NCI-H748 (cell line): ENCODE data around the gene FGF22.
"Not testable (repeated sequence)": the region's sequence is repeated elsewhere in the genome, so short reads cannot be mapped to it uniquely, and the experiment has no call there.

Source experiments
- DNase-seq: peaks from one replicate; lab custom pipeline; 2025; ENCODE audit not compliant: unreplicated experiment; lab: John Stamatoyannopoulos, UW

The FGF22 gene

DNA sequence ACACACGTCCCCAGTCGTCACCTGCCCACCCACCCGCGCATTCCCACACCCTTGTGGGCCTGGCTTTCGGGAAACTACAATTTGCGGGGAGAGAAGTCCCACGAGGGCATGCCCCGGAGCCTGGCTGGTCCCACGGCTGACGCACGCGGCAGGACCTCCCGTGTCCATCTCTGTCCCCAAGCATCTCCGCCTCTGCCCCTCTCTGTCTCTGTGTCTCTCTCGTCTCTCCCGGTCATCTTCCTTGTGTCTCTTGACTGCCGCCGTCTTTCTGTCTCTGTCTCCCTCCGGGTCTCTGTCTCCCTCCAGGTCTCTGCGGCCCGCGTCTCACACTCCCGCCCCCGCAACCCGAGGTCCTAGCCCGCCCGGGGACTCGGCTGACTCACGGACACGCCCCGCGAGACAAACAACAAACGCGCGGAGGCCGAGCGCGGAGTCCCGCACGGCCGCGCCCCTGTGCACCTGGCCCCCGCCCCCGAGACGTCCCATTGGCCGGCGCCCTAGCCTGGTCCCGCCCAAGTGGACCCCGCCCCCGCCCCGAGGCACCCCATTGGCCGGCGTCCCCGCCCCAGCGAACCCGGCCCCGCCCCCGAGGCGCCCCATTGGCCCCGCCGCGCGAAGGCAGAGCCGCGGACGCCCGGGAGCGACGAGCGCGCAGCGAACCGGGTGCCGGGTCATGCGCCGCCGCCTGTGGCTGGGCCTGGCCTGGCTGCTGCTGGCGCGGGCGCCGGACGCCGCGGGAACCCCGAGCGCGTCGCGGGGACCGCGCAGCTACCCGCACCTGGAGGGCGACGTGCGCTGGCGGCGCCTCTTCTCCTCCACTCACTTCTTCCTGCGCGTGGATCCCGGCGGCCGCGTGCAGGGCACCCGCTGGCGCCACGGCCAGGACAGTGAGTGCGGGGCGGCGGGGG lies at the start of gene FGF22:
TSS of gene FGF22 (plus strand) at position 627 of the 908 bp plus-strand sequence. CDS start at position 674, 47 bp downstream.
- DNase-seq = peak; percentile 83

DNA sequence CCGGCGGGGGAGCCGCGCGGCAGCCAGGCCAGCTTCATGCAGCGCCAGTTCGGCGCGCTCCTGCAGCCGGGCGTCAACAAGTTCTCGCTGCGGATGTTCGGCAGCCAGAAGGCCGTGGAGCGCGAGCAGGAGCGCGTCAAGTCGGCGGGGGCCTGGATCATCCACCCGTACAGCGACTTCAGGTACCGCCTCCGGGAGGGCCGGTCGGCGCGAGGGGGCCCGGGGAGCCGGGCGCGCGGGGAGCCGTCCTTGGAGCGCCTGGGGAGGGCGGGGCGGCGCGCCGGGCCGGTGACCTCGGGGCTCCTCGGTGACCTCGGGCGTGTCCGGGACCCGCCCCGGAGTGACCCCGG lies 49.3 kb upstream of the FGF22 start:
- DNase-seq = peak; percentile 55

DNA sequence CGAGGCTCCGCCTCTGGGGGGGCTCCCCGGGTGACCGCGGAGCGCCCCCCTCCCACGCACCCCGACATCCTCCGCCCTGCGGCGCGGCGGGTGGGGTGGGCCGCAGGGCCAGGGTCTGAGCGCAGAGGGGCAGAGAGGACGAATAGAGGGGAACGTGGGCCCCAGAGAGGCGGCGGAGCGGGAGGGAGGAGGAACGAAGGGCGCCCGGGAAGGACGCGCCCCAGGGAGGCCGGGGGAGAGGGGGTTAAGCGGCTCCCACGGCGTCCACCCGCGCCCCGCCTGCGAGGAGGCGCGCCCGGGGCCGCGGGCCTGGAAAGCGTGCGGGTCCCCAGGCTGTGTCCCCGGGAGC lies 49.0 kb upstream of the FGF22 start:
- no peak for DNase-seq

DNA sequence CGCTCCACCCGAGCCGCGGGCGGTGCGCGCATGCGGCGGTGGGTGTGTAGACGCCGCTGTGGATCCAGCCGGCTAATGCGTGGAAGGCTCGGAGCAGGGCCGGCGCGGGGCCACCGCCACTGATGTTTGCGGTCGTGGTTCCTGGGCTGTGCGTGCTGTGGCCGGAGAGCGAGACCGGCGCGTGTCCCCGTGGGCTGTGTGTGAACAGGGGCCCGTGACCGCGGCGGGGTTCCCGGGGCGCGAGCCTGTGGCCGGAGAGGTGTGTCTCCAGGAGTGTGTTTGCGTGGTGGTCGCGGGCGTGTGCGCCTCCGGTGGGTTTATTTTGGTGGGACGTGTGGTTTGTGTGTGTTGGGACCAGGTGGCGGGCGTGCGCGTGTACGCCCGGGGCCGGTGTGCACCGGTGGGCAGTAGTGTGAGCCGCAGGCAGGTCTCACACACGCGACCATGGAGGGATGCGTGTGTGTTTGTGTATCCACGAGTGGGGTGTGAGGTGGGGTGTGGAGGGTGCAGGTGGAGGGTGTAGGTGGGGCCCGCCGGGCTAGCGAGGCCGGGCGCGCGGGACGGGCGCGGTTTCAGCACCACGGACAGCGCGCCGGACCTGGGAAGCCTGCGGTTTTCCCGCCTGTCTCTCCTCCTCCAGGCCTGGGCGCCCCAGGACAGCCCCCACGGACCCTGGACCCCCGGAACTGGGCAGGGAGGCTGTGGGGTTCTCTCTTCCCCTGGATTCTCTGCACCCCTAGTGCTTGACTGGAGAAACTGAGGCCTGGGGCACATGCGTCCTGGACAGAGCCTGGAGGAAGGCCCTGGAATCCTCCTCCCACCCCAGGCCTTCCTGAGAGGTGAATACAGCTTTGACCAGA lies 48.4 kb upstream of the FGF22 start:
- DNase-seq = no peak

DNA sequence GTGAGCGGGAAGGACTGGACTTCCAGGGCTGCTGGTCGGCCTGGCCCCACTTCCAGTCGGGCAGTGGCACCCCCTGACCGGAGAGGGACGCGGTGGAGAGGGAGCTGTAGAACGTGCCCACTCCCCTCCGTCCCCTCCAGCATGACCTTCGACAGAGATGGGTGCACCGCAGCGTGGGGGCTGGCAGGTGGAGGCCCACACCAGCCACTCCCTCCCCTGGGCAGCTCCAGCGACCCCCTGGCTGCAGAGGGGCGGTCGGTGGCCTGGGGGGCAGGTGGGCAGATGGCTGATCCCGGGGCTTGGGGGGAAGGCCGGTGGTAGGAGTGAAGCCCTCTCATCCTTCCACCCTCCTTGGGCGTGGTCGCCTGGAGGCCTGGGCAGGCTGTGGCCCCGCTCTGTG lies 47.6 kb upstream of the FGF22 start:
- DNase-seq = no peak

DNA sequence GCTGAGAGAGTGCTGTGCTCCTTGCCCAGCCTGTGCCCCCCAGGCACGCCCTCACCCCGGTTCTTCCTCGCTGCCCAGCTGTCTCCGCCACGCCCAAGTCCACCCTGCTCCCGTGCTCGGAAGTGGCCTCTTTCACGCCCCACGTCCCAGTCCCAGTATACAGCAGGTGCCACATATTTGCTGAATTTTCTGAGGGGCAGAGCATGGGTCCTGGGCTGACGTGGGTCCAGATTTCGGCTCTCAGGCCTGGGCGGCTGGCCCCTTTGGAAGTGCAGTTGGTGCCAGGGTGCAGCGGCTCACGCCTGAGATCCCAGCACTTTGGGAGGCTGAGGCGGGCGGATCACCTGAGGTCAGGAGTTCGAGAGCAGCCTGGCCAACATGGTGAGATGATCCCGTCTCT lies 46.6 kb upstream of the FGF22 start:
- no peak for DNase-seq

DNA sequence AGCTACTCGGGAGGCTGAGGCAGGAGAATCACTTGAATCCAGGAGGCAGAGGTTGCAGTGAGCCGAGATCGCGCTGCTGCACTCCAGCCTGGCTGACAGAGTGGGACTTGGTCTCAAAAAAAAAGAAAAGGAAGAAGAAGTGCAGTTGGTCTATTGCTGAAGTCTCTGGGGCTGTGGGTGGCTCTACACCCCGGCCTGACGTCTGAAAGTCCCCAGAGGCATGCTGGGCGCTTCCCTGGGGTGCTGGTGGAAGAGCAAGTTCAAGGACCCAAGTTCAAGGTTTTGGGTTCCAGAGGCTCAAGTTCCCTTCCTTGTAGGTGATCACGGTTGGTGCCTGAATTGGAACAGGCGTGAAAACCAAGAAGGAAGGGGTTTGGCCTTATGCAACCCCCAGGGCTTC lies 46.2 kb upstream of the FGF22 start:
- DNase-seq = no peak

DNA sequence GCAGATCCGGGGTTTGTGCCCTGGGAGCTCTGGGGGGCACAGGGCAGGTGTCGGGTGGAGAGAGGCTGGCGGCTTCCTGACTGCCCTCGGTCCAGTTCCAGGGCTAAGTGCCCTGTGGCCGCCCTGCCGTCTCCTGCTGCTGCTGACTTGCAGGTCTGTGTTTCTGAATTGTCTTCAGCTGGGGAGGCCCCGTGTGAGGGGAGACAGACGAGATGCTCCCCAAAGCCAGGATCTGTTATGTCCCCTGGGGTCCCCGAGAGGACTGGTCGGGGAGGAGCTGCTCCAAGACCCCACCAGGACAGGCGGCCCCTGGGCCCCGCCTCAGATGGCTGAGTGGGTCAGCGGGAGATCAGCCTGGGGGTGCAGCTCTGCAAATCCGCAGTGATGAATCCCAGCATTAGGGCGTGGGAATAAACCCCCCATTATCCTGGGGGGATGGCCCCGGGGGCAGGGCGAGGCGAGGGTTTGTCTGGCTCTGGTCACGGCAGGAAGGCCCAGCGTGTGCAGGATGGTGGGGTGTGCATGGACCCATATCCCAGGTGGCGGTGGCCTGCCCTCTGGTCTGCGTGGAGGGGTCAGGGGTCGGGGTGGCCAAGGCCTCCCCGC lies 45.3 kb upstream of the FGF22 start:
- no peak for DNase-seq

DNA sequence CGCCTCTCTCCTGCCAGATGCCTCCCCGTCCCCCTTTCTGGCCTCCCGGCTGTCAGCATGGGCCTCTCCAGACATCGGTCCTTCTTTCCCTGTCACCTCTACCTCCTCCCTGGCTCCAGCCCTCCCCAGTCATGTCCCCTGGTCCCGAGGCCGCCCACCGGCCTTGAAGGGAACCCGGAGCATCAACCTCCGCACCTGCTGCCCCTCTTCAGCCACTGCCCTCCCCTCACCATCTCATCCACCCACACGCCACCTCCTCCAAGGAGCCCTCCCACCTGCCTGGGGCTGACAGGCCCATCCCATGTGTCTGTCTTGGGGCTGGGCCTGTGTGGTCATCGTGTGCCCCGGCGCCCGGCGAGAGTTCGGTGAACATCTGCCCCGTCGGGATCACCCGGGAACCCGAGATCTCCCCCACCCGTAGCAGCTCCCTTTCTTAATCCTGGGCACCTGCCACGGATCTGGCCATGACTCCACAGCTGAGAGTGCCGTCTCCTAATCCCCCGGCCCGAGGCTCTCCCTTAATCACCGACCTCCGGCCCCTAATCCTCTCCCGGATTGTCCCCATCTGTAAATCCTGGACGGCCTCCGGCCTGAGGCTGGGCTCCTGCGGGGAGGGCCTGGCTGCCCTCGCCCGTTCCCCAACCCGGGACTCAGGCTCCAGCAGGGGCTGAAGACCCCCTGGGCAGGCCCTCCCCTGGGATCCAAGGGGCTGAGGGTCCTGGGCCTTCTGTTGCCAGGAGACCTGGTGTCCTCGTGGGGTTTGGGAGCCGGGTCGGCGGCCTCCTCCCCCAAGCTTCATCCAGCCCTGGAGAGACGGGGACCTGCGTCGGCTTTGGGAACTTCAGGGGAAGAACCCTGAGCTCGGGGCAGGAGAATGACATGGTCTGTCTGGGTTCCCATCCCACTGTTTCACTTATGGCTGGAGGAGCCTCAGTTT lies 44.1 kb upstream of the FGF22 start:
- DNase-seq = no peak

DNA sequence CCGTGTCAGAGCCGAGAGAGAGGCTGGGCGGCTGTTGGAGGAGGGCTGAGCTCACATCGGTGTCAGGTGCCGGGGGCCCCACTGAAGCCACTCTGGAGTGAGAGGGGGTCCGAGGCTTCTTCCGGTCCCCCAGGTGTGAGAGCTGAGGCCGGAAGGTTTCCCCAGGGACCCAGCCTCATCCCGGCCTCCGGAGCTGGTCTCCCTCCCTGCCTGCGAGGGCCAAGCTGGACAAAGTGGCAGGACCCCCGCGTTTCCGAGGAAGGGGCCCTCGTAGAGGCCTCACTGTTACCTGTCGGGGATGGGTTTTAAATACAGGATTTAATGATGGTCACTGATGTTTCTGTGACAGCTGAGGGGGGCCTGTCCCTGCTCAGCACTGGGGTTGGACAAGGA lies 43.4 kb upstream of the FGF22 start:
- DNase-seq = no peak

DNA sequence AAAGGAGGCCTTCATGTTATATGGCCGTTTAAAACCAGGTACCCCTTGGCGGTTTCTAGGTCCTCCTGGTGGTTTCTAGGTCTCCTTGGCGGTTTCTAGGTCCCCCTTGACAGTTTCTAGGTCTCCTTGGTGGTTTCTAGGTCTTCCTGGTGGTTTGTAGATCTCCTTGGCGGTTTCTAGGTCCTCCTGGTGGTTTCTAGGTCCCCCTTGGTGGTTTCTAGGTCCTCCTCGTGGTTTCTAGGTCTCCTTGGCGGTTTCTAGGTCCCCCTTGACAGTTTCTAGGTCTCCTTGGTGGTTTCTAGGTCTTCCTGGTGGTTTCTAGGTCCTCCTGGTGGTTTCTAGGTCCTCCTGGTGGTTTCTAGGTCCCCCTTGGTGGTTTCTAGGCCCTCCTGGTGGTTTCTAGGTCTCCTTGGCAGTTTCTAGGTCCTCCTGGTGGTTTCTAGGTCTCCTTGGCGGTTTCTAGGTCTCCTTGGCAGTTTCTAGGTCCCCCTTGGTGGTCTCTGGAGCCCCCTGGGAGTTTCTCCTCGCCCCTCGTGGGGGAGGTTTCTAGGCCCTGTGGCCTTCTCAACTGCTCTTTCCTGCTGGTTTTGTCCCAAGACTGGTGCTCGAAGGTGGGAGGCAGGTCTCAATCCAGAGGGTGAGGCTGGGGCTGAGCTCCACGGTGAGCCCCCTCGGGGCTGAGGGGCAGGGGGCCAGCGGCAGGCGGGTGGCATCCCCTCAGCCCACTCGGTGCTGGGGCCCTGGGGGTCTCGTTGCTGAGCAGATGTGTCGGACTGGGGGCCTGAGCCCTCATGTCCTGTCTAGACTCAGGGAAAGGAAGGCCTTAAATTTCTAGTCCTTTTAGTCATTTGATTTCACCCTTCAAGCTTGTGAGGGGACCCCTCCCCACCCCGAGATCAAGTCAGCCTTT lies 42.0 kb upstream of the FGF22 start:
- no peak for DNase-seq

DNA sequence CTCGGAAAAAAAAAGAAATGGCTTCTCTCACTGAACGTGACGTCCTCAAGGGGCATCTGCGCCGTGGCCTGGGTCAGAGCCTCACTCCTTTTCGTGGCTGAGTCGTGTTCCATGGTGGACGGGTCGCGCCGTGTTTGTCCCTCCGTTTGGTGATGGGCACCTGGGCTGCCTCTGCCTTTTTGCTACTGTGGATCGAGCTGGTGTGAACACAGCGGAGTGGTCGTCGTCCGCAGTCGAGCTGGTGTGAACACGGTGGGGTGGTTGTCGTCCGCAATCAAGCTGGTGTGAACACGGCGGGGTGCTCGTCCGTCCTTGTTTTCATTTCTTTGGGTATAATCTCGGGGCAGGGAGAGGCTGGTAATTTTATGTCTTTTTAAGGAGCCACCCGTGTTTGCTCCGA lies 38.4 kb upstream of the FGF22 start:
- no peak for DNase-seq

DNA sequence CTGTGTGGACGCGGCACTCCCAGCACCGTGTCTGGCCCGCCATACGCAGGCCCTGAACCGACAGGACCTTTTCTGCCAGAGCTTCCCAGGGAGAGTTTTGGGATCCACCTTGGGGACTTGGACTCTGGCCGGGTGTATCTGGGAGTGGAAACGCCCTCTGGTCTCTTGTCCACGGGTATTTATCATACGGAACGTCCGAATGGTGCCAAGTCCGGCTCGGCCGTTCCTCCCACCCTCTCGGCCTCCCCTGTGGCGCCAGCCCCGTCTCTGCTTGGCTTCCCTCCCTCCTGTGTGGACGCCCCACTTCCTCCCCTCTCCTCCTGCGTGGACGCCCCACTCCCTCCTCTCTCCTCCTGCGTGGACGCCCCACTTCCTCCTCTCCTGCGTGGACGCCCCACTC lies 37.9 kb upstream of the FGF22 start:
- DNase-seq = no peak

DNA sequence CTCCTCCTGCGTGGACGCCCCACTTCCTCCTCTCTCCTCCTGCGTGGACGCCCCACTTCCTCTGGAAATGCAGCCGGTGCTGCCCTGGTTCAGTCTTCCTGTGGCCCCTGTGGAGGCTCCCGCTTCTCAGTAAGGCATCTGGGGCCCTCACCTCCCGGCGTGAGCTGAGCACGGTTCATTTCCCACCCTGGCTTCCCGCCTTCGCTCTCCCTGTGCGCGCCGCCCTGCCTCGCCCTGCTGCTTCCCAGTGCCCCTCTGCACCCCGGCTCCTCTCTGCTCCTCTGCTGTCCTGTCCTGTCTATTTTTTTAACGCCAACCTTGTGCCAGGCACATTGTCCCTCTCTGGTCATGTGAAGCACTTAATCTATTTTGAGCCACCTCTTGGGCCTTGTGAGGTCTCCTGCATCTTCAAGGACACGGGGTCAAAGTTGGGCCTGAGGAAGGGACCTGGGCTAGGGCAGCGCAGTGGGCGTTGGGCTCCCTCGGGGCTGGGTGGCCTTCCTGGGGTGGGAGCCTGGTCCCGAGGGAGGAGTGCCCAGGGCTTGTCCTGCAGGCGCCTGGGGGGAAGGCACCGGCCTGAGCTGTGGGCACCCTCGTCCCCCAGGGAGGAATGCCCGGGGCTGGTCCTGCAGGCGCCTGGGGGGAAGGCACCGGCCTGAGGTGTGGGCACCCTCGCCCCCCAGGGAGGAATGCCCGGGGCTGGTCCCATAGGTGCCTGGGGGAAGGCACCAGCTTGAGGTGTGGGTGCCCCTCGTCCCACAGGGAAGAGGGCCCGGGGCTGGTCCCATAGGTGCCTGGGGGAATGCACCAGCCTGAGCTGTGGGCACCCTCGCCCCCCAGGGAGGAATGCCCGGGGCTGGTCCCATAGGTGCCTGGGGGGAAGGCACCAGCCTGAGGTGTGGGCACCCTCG lies 37.0 kb upstream of the FGF22 start:
- DNase-seq = no peak

DNA sequence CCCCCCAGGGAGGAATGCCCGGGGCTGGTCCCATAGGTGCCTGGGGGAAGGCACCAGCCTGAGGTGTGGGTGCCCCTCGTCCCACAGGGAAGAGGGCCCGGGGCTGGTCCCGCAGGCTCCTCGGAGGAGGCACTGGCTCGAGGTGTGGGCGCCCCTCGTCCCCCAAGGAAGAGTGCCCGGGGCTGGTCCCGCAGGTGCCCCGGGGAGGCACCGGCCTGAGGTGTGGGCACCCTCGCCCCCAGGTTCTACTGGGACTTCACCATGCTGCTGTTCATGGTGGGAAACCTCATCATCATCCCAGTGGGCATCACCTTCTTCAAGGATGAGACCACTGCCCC lies 36.4 kb upstream of the FGF22 start:
- DNase-seq = not testable (repeated sequence)

DNA sequence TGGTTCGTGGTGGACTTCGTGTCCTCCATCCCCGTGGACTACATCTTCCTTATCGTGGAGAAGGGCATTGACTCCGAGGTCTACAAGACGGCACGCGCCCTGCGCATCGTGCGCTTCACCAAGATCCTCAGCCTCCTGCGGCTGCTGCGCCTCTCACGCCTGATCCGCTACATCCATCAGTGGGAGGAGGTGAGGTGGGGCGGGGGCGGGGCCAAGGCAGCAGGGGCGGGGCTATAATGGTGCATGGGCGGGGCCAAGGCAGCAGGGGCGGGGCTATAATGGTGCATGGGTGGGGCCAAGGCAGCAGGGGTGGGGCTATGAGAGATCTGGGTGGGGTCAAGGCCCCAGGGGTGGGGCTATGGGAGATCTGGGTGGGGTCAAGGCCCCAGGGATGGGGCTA lies 35.9 kb upstream of the FGF22 start:
- DNase-seq = not testable (repeated sequence)

DNA sequence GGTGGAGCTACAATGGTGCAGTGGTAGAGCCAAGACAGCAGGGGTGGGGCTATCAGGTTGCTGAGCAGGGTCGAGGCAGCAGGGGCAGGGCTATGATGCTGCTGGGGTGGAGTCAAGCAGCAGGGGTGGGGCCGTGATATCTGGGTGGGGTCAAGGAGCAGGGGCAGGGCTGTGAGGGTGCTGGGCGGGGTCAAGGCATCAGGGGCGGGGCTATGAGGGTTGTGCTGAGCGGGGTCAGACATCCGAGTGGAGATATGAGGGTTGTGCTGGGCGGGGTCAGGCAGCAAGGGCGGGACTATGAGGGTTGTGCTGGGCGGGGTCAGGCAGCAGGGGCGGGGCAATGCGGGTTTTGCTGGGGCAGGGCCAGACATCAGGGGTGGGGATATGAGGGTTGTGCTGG lies 35.3 kb upstream of the FGF22 start:
- peak; percentile 14 for DNase-seq

DNA sequence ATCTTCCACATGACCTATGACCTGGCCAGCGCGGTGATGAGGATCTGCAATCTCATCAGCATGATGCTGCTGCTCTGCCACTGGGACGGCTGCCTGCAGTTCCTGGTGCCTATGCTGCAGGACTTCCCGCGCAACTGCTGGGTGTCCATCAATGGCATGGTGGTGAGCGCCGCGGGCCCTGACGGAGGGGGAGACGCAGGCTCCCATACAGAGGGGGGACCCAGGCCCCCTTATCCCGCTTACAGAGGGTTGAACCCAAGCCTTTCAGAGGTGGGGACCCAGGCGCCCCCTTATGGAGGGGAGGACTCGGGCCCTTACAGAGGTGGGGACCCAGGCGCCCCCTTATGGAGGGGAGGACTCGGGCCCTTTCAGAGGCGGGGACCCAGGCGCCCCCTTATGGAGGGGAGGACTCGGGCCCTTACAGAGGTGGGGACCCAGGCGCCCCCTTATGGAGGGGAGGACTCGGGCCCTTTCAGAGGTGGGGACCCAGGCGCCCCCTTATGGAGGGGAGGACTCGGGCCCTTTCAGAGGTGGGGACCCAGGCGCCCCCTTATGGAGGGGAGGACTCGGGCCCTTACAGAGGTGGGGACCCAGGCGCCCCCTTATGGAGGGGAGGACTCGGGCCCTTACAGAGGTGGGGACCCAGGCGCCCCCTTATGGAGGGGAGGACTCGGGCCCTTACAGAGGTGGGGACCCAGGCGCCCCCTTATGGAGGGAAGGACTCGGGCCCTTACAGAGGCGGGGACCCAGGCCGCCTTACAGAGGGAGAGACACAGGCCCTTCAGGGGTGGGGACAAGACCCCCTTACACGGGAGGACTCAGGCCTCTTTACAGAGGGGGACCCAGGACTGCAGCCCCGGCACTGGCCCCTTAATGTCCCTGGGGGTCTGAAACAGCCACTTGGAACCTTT lies 34.4 kb upstream of the FGF22 start:
- peak; percentile 74 for DNase-seq
